NCI-H1694 treated with DMSO at 0.1 percent for 48 hours (cell line): ENCODE data around the gene NFE2L1.
"Not testable (repeated sequence)": the region's sequence is repeated elsewhere in the genome, so short reads cannot be mapped to it uniquely, and the experiment has no call there.

Experiments used
- DNase-seq: peaks from one replicate; lab custom pipeline; 2025; lab: John Stamatoyannopoulos, UW

NFE2L1 gene

DNA sequence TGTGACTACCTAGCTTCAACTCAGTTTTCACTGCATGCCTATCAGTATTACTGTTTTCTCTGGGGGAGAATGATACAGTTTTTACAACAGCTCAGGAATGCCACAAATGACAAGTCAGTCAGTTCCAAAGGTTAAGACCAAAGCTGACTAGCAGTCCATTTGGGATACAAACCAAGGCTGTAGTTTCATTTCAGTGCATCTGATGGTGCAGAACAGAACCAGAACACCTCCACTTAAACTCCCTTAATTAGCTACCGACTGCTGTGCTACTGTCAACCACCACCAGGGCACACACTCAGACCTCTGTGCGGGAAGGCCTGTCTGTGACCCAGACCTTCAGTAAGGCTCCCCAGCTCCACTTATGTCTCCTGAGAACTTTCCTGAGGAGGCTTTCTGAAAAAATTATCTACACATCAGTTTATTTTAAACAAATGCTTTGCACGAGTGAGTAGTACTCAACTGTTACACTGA lies 20.4 kb downstream of the NFE2L1 start:
- no peak for DNase-seq

DNA sequence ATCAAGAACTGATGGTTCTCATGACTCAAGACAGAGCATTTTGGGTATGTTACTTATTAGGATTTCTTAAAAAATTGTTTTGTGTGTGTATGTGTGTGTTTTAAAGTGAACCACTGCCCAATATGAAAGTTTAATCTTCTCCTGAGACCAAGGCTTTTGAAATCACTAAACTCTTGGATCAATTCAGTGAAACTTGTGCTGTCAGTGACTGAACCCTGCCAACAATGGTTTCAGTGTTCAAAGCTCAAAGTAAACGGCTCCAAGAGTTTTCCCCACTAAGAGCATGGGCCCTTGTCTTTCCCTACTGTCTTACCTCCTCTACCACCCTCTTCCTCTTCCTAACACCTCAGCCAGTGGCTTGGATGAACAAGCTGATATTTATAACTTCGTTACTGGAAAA lies 22.0 kb downstream of the NFE2L1 start:
- no peak for DNase-seq

GRCh38 chr17:48071654-48072053 lies 23.5 kb downstream of the NFE2L1 start:
- no peak for DNase-seq

GRCh38 chr17:48072811-48073210 lies 24.7 kb downstream of the NFE2L1 start:
- DNase-seq: not testable (repeated sequence)

DNA sequence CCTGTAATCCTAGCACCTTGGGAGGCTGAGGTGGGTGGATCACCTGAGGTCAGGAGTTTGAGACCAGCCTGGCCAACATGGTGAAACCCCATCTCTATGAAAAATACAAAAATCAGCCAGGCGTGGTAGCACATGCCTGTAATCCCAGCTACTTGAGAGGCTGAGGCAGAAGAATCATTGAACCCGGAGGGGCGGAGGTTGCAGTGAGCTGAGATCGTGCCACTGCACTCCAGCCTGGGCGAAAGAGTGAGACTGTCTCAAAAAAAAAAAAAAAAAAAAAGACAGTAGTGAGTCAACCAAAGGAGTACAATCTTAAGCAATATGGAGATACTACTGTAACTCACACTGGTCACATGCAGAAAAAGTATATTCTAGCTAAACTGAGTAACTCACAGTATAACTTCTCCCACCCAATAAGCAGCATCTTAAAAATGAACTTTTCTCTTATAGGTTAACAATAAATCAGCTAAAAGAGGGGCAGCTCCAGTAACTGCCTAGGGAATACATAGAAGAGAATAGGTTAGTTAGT lies 25.5 kb downstream of the NFE2L1 start:
- not testable (repeated sequence) for DNase-seq

- DNase-seq: peak; percentile 67
Observed at GRCh38 chr17:48074322-48075081, 26.3 kb downstream of the NFE2L1 start.

GRCh38 chr17:48077152-48077551 lies 29.0 kb downstream of the NFE2L1 start:
- DNase-seq: not testable (repeated sequence)

- DNase-seq: no peak
Observed at GRCh38 chr17:48081858-48082257, 33.7 kb downstream of the NFE2L1 start.

GRCh38 chr17:48084932-48085331 lies 36.8 kb downstream of the NFE2L1 start:
- no peak for DNase-seq

DNA sequence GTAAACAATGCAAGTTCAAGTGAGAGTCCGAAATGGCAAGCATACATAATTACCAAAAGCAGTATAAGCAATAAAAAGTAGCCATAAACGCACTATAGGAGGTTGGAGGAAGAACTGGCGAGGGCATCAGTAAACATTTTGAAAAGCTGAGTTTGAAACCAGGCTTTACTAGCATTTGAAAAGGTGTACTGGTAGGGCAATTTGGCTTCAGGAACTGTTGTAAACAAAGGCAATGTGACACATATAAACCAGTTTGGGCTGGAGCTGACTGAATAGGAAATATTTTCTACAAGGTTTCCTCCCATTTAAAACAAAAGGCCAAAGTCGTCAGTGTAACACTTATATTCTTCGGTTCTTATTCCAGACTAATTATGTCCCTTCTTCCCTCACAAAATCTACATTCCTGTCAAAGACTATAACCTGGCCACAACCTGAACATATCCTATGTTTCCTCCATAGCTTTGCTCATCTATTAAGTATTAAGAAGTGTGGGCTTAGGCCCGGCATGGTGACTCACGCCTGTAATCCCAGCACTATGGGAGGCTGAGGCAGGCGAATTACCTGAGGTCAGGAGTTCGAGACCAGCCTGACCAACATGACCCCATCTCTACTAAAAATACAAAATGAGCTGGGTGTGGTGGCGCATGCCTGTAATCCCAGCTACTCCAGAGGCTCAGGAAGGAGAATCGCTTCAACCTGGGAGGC lies 45.3 kb downstream of the NFE2L1 start:
- no peak for DNase-seq

- no peak for DNase-seq
Observed at GRCh38 chr17:48095611-48096010, 47.5 kb downstream of the NFE2L1 start.

GRCh38 chr17:48100160-48100559 lies 52.0 kb downstream of the NFE2L1 start:
- DNase-seq: no peak

DNA sequence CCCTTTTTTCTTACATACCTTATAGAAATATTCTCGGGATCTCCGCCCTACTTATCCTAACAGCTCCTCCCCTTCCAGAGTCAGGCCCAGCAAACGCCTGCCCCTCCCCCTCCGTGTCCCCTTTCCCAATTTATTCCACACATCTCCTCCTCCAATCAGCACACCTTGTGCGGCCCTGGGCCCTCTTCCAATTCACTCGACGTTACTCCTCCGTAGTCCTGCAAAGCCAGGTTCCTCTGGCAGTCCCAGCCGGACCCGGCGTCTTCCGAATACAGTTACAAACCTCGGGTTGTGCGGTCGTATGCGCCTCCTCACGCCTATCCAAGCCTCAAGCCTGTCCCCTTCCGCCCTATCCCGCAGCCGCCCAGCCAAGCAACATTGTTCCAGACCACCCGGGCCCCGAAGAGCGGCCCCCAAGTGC lies 52.4 kb downstream of the NFE2L1 start:
- peak; percentile 70 for DNase-seq

DNA sequence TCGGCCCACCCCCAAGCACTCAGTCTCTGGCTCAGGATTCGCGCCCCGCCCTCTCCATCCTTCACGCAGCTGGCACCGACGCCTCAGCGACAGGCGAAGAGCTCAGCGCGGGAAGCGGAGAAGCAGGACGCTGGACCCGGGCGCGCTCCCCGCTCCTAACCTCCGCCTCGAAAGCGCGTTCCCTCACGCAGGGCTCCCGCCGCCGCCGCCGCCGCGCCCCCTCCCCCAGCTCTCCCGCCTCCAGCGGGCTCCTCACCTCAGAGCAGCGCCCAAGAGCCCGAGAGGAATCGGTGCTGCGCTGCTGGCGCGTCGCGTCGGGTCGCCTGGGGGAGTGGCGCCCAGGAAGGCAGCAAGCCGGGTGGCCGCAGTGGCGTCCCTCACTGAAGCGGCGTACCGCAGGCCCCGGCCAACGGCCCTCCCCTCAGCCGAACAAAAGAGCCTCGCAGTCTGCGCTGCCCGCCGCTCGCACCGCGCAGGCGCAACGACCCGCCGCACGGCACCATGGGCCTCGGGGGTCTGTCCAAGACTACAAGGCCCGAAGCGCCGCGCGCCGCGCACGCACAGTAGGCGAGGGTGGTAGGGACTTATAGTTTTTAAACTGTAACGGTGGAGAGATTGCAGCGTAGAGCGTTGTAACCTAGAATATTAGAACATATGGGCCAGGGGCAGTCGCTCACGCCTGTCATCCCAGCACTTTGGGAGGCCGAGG lies 53.0 kb downstream of the NFE2L1 start, which contains the start of gene CBX1:
CBX1 (minus strand) TSS at position 467 of the 709 bp plus-strand sequence. CDS start 24,474 bp downstream, outside the sequence.
- DNase-seq: peak; percentile 96

DNA sequence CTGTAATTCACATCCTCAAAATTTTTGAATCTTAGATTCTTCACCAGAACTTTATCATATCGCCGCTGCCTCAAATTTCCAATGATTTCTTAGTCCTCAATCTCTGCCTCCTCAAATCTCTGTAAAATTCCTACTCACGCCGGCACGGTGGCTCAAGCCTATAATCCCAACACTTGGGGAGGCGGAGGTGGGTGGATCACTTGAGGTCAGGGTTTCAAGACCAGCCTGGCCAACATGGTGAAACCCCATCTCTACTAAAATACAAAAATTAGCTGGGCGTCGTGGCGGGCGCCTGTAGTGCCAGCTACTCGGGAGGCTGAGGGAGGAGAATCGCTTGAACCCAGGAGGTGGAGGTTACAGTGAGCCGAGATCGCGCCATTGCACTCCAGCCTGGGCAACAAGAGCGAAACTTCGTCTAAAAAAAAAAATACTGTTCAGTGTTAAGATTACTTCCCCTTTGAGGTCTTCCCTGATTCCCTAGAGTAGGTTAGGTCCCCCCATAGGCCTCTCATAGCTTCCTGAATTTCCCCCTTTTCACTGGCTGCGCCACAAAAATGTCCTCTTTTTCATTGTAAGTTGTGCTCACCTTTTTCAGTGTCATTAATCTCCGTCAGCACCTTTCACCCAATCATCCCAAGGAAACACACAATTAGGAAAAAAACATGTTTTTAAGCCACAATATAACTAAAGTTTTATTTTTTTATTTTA lies 54.0 kb downstream of the NFE2L1 start:
- no peak for DNase-seq

GRCh38 chr17:48102798-48103715 lies 54.9 kb downstream of the NFE2L1 start:
- DNase-seq: no peak

- DNase-seq: no peak
Observed at GRCh38 chr17:48104440-48104839, 56.3 kb downstream of the NFE2L1 start.

DNA sequence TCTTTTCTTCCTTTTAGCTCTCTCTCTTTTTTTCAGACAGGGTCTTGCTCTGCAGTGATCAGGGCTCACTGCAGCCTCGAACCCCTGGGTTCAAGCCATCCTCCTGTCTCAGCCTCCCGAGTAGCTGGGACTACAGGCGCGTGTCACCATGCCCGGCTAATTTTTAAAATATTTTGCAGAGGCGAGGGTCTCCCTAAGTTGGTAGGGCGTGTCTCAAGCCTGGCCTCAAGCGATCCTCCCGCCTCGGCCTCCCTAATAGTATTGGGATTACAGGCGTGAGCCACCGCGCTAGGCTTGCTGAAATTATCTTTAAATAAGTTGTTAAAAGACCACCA lies 58.6 kb downstream of the NFE2L1 start:
- no peak for DNase-seq

DNA sequence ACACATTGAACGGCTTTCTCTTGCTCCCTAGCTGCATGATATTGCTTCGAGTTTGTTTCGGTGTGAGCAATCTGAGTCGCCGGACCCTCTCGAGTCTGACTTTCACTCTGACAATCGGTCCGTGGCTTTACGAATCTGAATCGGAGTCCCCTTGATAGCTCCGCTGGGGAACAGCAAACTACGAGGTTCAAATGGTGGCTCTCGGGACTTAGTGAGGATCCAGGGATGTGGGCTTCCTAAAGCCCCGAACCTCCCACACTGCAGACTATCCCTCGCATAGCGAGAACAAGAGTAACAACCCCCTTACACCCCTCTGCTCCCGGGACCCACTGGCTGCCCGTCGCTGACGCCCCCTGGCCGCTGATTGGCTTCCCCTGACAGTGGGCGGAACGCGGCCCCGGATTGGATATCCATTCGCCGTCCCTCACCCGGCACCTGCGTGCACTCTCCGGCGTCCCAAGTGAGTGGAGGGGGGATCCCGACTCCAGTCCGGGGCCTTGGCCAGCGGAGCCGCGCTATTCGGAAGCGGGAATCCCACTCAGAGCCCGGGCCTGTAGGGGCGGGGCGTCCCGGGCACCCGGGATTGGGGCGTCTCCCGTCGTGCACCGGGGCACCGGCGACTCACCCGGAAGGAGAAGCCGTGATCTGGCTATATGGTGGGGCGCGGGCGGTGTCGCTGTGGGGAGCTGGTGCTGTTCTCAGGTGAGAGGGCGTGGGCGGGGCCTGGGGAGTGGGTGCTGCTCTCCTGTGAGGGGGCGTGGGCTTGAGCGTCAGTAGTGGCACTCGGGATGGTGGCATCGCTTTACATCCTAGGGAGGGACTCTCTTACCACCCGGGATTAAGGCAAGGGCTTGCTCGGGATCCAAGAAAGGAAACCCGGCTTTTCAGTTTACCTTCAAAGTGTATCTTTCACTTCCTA lies 59.2 kb downstream of the NFE2L1 start, which contains the start of gene SNX11:
SNX11 (plus strand) TSS at position 630 of the 919 bp plus-strand sequence. CDS start 4,278 bp downstream, outside the sequence.
- DNase-seq: peak; percentile 90
